Measurements from ENCODE around the gene UGT1A1.

GRCh38 chr2:233817361-233817911 is 57.4 kb downstream of the UGT1A1 start:
- no peak for TF ChIP-seq CTCF (IDR thresholded peaks at IDR 0.05; ENCODE audit: low read depth, low read length, poor library complexity, severe bottlenecking)
- no peak for TF ChIP-seq EZH2phosphoT487 (IDR thresholded peaks at IDR 0.05; ENCODE audit: borderline replicate concordance, low read length)

All from DOHH2 (cell line).